Right cardiac atrium (tissue), 5 donors: ENCODE results near the gene DHRS1. TPM values are rescaled to one million over a fixed set of nuclear protein-coding genes. Genes with fewer than 3 reads are reported as not detected.
"Not testable (repeated sequence)": the region's sequence is repeated elsewhere in the genome, so short reads cannot be mapped to it uniquely, and the experiment has no call there.

Experiments
- ATAC-seq, 2 donors: fragments of 200-7000 bp; cut with Tn5 transposase; one replicate each; pipeline versions ENCODE4 v1.8.0 to v1.9.1; 2020; ENCODE audit warnings: moderate library complexity in 2 of 2, mild to moderate bottlenecking in 1 of 2
- DNase-seq, 3 donors: peaks; one replicate each; pipeline ENCODE4 v3.0.0-alpha.2; 2020
- H3K27ac ChIP-seq: one replicate; pipeline ENCODE4 v1.5.1; 2013; ENCODE audit warnings: mild to moderate bottlenecking, low read length, control low read depth, moderate library complexity
- H3K27me3 ChIP-seq: one replicate; pipeline ENCODE4 v1.6.1; 2013; ENCODE audit not compliant: control insufficient read depth, insufficient read depth
- H3K4me1 ChIP-seq: one replicate; pipeline ENCODE4 v1.6.1; 2013; ENCODE audit warnings: low read length; ENCODE audit not compliant: control insufficient read depth, insufficient read depth
- H3K4me3 ChIP-seq: one replicate; pipeline ENCODE4 v1.5.1; 2013; ENCODE audit warnings: low read length, control low read depth
- H3K9me3 ChIP-seq: one replicate; pipeline ENCODE4 v1.6.1; 2013; ENCODE audit warnings: low read length; ENCODE audit not compliant: control insufficient read depth
- WGBS: extraction: QIAGEN DNeasy Blood & Tissue Kit; methylation state at CpG from one replicate; pipeline ENCODE4 v1.1.7; 2013; 5-methylcytosine and 5-hydroxymethylcytosine counted together
- intact Hi-C, 4 donors: fragments of 100-400 bp; cut with DNase I; formaldehyde crosslinking; loops; one replicate each; pipeline versions ENCODE4 v1.11.0 to v1.14.0; 2022 to 2023
- polyA plus RNA-seq: library from polyadenylated mRNA; stranded (reverse); fragments of 200-250 nt; gene quantifications from one replicate; pipeline ENCODE4 v1.2.3, GENCODE V29; 2013
- total RNA-seq, 4 donors: library from RNA; stranded (reverse); fragmentation: NEBNext Ultra II Directional; extraction: Animal tissue kit (Norgen Biotek cat#: 25700); gene quantifications; one replicate each; pipeline ENCODE4 v1.2.1, GENCODE V29; 2021
- donor health status: healthy with polysubstance abuse.
- donor health status: DM: no; HTN: yes; CAD: no.
- donor health status: DM: no; HTN: no; CAD: no.
- donor health status: DM: no; HTN: yes; CAD: no; lungs with severe emphysema.
- donor health status: DM: yes; HTN: yes; CAD: no.

DHRS1 gene
- total and polyA plus RNA-seq, 5 donors, result 5.9 to 12.0 (median 9.9) TPM

DNA sequence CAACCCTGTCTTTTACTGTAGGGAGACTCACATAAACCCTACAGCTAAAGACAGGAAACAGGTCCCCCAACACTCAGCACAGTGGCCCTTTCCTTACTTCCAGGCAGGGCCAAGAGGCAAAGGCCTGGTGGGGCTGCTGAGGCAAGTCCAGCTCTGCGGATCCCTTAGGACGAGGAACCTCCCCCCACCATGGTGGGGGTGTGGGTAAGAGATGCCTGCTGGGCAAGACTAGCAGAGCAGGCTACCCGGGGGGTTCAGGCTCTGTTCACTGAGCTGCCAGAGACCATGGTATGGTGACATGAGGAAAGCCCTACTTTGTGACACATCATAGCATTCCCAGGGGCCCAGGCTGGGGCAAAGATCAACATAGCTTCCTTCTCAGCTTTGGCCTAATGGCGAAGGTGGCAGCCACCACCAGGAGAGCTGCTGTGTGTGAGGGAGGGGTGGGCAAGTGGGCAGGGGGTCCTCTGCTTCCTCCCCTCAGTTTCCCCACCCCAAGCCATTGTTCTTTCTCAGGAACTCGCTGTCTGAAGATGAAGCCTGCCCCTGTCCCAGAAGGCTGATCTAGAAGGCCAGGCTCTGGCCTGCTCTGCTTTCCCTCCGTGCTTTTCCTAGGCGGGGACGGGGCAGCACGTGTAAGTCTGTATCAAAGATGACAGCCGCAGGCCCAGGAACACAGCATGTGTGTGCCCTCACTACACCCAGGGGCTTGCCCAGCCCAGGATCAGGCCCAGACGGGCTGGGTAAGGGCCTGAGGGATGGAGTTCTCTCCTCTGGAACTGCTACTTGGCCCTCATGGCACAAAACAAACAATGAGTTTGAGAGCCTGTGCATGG is 47.1 kb downstream of the DHRS1 start:
- Histone ChIP-seq H3K27me3 (no peaks in the 10 kb centered on the region), H3K4me1 (no peaks in the 10 kb centered on the region), H3K27ac (no peak overlapping the region), H3K9me3 (no peaks in the 10 kb centered on the region), H3K4me3 (no peak overlapping the region)
- DNase-seq, result no peak
- WGBS, result 78% methylated on average over 11 of the region's 11 CpGs
- ATAC-seq, result no peak
- intact Hi-C loops, result no loop called here

GRCh38 chr14:24251880-24252288 is 47.7 kb downstream of the DHRS1 start:
- no peak for DNase-seq
- Histone ChIP-seq H3K27me3 (no peaks in the 10 kb centered on the region), H3K27ac (no peak overlapping the region), H3K4me1 (no peaks in the 10 kb centered on the region), H3K9me3 (no peaks in the 10 kb centered on the region), H3K4me3 (no peak overlapping the region)
- ATAC-seq, result no peak
- WGBS, result 77% methylated on average over 1 of the region's 1 CpG
- intact Hi-C loops, result no loop called here

- Histone ChIP-seq H3K4me1 (no peaks in the 10 kb centered on the region), H3K27ac (no peak overlapping the region), H3K4me3 (no peak overlapping the region), H3K27me3 (no peaks in the 10 kb centered on the region), H3K9me3 (no peaks in the 10 kb centered on the region)
- ATAC-seq (no peak), DNase-seq (no peak)
- 56% methylated on average over 4 of the region's 4 CpGs for WGBS
- intact Hi-C loops, result no loop called here
Observed at GRCh38 chr14:24250354-24250753, 49.2 kb downstream of the DHRS1 start.

GRCh38 chr14:24249230-24250021 is 50.2 kb downstream of the DHRS1 start:
- Histone ChIP-seq H3K4me1 (no peaks in the 10 kb centered on the region), H3K27ac (no peak overlapping the region), H3K4me3 (no peak overlapping the region), H3K9me3 (no peaks in the 10 kb centered on the region), H3K27me3 (no peaks in the 10 kb centered on the region)
- intact Hi-C loops, result loop anchor here in 2 of 4 donors (5.0 to 10.0 kb wide), 2 partner anchors 45 to 48 kb away; partner anchors contain the start of genes DHRS1 (in 2 of the 2) and NOP9 (in 2 of the 2)
- DNase-seq, result no peak
- WGBS, result 79% methylated on average over 13 of the region's 13 CpGs
- ATAC-seq, result peak in 1 of 2 donors; percentile 22

GRCh38 chr14:24247422-24247821 is 52.2 kb downstream of the DHRS1 start:
- WGBS, result 67% methylated on average over 7 of the region's 7 CpGs
- DNase-seq (no peak), ATAC-seq (no peak)
- no peaks in the 10 kb centered on the region for H3K27me3 ChIP-seq
- H3K4me3 ChIP-seq, result no peak overlapping the region
- no peaks in the 10 kb centered on the region for H3K9me3 ChIP-seq
- intact Hi-C loops, result loop anchor here in 2 of 4 donors (5.0 to 10.0 kb wide), 2 partner anchors 47 to 50 kb away; partner anchors contain the start of genes DHRS1 (in 2 of the 2) and NOP9 (in 2 of the 2)
- peaks cover 3% of the 10 kb centered on the region for H3K4me1 ChIP-seq
- H3K27ac ChIP-seq, result no peak overlapping the region

GRCh38 chr14:24246765-24247212 is 52.8 kb downstream of the DHRS1 start:
- WGBS, result 88% methylated on average over 3 of the region's 3 CpGs
- no peak overlapping the region for H3K27ac ChIP-seq

GRCh38 chr14:24245350-24245749 is 54.2 kb downstream of the DHRS1 start:
- not testable (repeated sequence) for H3K27me3 ChIP-seq, DNase-seq, H3K27ac ChIP-seq, H3K4me1 ChIP-seq, H3K9me3 ChIP-seq, ATAC-seq, H3K4me3 ChIP-seq
- intact Hi-C loops, result loop anchor here in 2 of 4 donors (5.0 to 10.0 kb wide), 2 partner anchors 49 to 52 kb away; partner anchors contain the start of genes DHRS1 (in 2 of the 2) and NOP9 (in 2 of the 2)
- 92% methylated on average over 11 of the region's 11 CpGs for WGBS

More at GRCh38 chr14:24246765-24247212, 52.8 kb downstream of the DHRS1 start:
- no peaks in the 10 kb centered on the region for H3K9me3 ChIP-seq
- DNase-seq (no peak), ATAC-seq (no peak)
- peaks cover 3% of the 10 kb centered on the region for H3K4me1 ChIP-seq
- intact Hi-C loops, result loop anchor here in 2 of 4 donors (5.0 to 10.0 kb wide), 2 partner anchors 48 to 51 kb away; partner anchors contain the start of genes DHRS1 (in 2 of the 2) and NOP9 (in 2 of the 2)
- H3K27me3 ChIP-seq, result no peaks in the 10 kb centered on the region
- H3K4me3 ChIP-seq, result no peak overlapping the region

- 56% methylated on average over 10 of the region's 10 CpGs for WGBS
- intact Hi-C loops, result loop anchor here in 3 of 4 donors (2.0 to 10.0 kb wide), 3 partner anchors 51 to 54 kb away; partner anchors contain the start of genes DHRS1 (in 2 of the 3) and NOP9 (in 2 of the 3)
- Histone ChIP-seq H3K9me3 (no peaks in the 10 kb centered on the region), H3K4me3 (peak overlapping the region; percentile 89), H3K27ac (peak overlapping the region; percentile 99), H3K27me3 (no peaks in the 10 kb centered on the region), H3K4me1 (peaks cover 12% of the 10 kb centered on the region)
- no peak for DNase-seq
- ATAC-seq, result peak in 1 of 2 donors; percentile 0
Observed at GRCh38 chr14:24243336-24243836, 56.2 kb downstream of the DHRS1 start.

DNA sequence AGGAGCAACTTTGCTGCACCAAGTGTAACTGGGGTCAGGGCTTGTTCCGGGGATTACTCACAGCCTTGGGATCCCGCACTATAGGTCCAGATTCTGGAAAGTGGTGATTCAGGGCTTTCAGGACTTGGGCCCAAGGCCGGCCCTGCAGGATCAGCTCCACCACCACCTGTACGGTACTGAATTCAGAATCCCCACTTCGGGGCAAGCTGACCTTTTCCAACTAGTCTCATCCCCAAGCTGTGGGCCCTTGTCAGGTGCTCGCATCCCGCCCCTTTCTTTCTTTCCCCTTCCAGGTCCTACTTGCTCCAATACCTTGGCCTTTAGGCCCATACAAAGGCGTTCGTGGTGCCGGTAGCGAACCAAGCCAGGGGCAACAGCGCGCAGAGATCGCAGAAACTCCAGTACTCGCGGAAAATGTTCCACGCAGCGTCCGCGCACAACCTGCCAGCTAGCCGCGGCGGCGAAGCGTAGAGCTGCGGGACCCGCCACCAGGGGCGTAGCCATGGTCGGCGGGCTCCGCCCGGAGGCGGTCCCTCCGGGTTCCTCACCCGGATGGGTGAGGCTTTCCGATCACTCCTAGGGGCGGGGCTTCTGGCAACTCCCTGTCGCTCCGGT is 57.6 kb downstream of the DHRS1 start:
- peaks cover 12% of the 10 kb centered on the region for H3K4me1 ChIP-seq

More for the DNA sequence above, 57.6 kb downstream of the DHRS1 start:
- Histone ChIP-seq H3K27ac (peak overlapping the region; percentile 99), H3K9me3 (no peaks in the 10 kb centered on the region), H3K4me3 (peak overlapping the region; percentile 89), H3K27me3 (no peaks in the 10 kb centered on the region)
- DNase-seq (peak; percentile 95 to 97 (median 96)), ATAC-seq (peak; percentile 94 to 95)
- 1% methylated on average over 39 of the region's 39 CpGs for WGBS
- intact Hi-C loops, result loop anchor here in 3 of 4 donors (2.0 to 10.0 kb wide), 3 partner anchors 53 to 55 kb away; partner anchors contain the start of genes DHRS1 (in 2 of the 3) and NOP9 (in 2 of the 3)
